Left hindlimb (tissue), 1 donor: ENCODE results near the gene FARP1.

Experiments used
- DNase-seq: peaks from one replicate; pipeline ENCODE4 v3.0.0-alpha.2; 2018

FARP1 gene

GRCh38 chr13:98339684-98340425 lies 197.0 kb downstream of the FARP1 start:
- no peak for DNase-seq

GRCh38 chr13:98342953-98343352 lies 200.1 kb downstream of the FARP1 start:
- no peak for DNase-seq

GRCh38 chr13:98343461-98343860 lies 200.6 kb downstream of the FARP1 start:
- DNase-seq = no peak

- DNase-seq = no peak
Observed at GRCh38 chr13:98344392-98344791, 201.5 kb downstream of the FARP1 start.

- no peak for DNase-seq
Observed at GRCh38 chr13:98345107-98345935, 202.4 kb downstream of the FARP1 start.

GRCh38 chr13:98346904-98347636 lies 204.2 kb downstream of the FARP1 start:
- DNase-seq = no peak

- DNase-seq = no peak
Observed at GRCh38 chr13:98347756-98348155, 204.9 kb downstream of the FARP1 start.

- DNase-seq = no peak
Observed at GRCh38 chr13:98348466-98349200, 205.7 kb downstream of the FARP1 start.

- DNase-seq = no peak
Observed at GRCh38 chr13:98349731-98350305, 206.9 kb downstream of the FARP1 start.

GRCh38 chr13:98350746-98351330 lies 207.9 kb downstream of the FARP1 start:
- no peak for DNase-seq

GRCh38 chr13:98351636-98352035 lies 208.7 kb downstream of the FARP1 start:
- no peak for DNase-seq

GRCh38 chr13:98352226-98352625 lies 209.3 kb downstream of the FARP1 start:
- DNase-seq = no peak

GRCh38 chr13:98353750-98354149 lies 210.9 kb downstream of the FARP1 start:
- no peak for DNase-seq

GRCh38 chr13:98358937-98359336 lies 216.0 kb downstream of the FARP1 start:
- no peak for DNase-seq

GRCh38 chr13:98360545-98360944 lies 217.7 kb downstream of the FARP1 start:
- DNase-seq = no peak

GRCh38 chr13:98363326-98363725 lies 220.4 kb downstream of the FARP1 start:
- no peak for DNase-seq

GRCh38 chr13:98364179-98364578 lies 221.3 kb downstream of the FARP1 start:
- no peak for DNase-seq

GRCh38 chr13:98364647-98365046 lies 221.8 kb downstream of the FARP1 start:
- DNase-seq = no peak

- no peak for DNase-seq
Observed at GRCh38 chr13:98365302-98365701, 222.4 kb downstream of the FARP1 start.

- no peak for DNase-seq
Observed at GRCh38 chr13:98366010-98366409, 223.1 kb downstream of the FARP1 start.

GRCh38 chr13:98366443-98366842 lies 223.5 kb downstream of the FARP1 start:
- no peak for DNase-seq

- DNase-seq = no peak
Observed at GRCh38 chr13:98366959-98367358, 224.1 kb downstream of the FARP1 start.
